Activated T-cell treated with anti-CD3 and anti-CD28 coated beads, Interleukin-2, amount 50 U/mL, for 4 hours (primary cell): ENCODE data around the gene BRF1. TPM values are rescaled to one million over a fixed set of nuclear protein-coding genes. Genes with fewer than 3 reads are reported as not detected.

Experiments used
- ATAC-seq, 2 donors: fragments of 200-7000 bp; cut with Tn5 transposase; one replicate each; pipeline ENCODE4 v1.10.0; 2021
- DNase-seq: peaks from one replicate; pipeline ENCODE4 v3.0.0-alpha.2; 2020
- H3K27me3 Mint-ChIP-seq: one replicate; pipeline ENCODE4 v1.8.0; 2021; ENCODE audit warnings: low read depth, mixed read lengths
- H3K36me3 Mint-ChIP-seq: one replicate; pipeline ENCODE4 v1.8.0; 2022; ENCODE audit warnings: mixed read lengths; ENCODE audit not compliant: insufficient read depth
- H3K4me1 Mint-ChIP-seq: one replicate; pipeline ENCODE4 v1.8.0; 2021; ENCODE audit warnings: low read depth, mixed read lengths
- H3K4me3 Mint-ChIP-seq: one replicate; pipeline ENCODE4 v1.8.0; 2021; ENCODE audit warnings: mild to moderate bottlenecking, moderate library complexity, mixed read lengths
- H3K9me3 Mint-ChIP-seq: one replicate; pipeline ENCODE4 v1.8.0; 2021; ENCODE audit warnings: mixed read lengths
- total RNA-seq, 3 donors: library from RNA; stranded (reverse); gene quantifications; one replicate each; pipeline ENCODE4 v1.2.1, GENCODE V29; 2021

Gene BRF1
- total RNA-seq, 3 donors from 2014 or later, result 33.5 to 36.4 (median 35.4) TPM

DNA sequence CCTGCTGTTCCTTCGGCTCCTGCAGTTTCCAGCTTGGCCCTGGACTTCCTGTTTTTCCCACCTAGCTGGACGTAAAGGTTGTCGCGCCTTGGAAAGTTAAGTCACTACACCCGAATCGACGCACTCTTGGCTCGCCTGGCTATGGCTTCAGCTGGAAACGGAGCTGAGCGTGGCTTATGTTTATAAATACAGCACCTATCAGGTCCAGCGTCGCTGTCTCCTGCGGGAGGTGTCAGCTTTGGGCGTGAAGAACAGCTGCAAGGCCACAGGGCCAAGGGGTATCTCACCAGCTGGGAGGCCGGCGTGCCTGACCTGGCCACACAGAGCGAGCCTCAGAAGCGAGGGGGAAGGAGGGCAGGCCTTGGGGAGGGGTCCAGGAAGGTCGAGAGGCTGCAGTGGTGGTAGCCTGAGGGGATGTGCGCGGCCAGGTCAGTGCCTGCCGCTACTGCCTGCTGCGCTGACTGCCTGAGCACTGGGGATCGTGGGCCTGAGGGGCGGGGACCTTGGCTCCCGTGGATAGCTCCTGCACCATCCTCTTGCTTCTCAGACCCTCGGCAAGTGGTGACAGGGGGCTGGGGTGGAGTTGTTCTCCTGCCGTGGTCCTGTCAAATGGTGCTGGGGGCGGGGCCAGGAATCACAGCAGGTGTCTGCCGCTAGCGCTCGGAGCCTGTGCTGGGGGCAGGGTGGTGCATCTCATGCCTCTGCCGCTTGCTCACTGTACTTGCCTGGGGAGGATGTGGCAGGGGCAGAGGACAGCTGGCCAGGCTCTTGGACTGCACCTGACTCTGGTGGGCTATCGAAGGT, 26.3 kb upstream of the BRF1 start:
- ATAC-seq, result no peak
- no peak overlapping the region for H3K4me3 Mint-ChIP-seq
- DNase-seq, result no peak
- H3K9me3 Mint-ChIP-seq, result no peaks in the 10 kb centered on the region
- H3K27me3 Mint-ChIP-seq, result no peaks in the 10 kb centered on the region
- H3K36me3 Mint-ChIP-seq, result peaks cover 9% of the 10 kb centered on the region
- peaks cover 32% of the 10 kb centered on the region for H3K4me1 Mint-ChIP-seq

DNA sequence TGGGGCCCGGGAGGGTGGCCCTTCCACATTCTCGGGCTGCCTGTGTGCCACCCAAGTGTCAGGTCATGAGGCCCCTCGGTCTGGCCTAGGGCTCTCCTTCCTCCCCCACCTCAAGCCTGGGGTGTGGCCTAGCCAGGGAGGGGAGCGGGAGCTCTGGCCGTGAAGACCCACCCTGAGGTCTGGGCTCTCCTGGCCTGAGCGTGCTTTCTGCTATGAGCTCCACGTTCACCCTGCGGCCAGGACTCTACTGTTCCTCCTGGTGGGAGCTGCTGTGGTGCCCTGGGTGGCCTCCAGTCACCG, 25.7 kb upstream of the BRF1 start:
- ATAC-seq (no peak), DNase-seq (no peak)
- Mint-ChIP-seq H3K4me3 (no peak overlapping the region), H3K9me3 (no peaks in the 10 kb centered on the region), H3K27me3 (no peaks in the 10 kb centered on the region), H3K4me1 (peaks cover 27% of the 10 kb centered on the region), H3K36me3 (peaks cover 9% of the 10 kb centered on the region)

GRCh38 chr14:105325716-105326567, 25.1 kb upstream of the BRF1 start:
- ATAC-seq, result no peak
- Mint-ChIP-seq H3K4me1 (peaks cover 22% of the 10 kb centered on the region), H3K4me3 (no peak overlapping the region), H3K27me3 (no peaks in the 10 kb centered on the region), H3K36me3 (peaks cover 9% of the 10 kb centered on the region), H3K9me3 (no peaks in the 10 kb centered on the region)
- no peak for DNase-seq

DNA sequence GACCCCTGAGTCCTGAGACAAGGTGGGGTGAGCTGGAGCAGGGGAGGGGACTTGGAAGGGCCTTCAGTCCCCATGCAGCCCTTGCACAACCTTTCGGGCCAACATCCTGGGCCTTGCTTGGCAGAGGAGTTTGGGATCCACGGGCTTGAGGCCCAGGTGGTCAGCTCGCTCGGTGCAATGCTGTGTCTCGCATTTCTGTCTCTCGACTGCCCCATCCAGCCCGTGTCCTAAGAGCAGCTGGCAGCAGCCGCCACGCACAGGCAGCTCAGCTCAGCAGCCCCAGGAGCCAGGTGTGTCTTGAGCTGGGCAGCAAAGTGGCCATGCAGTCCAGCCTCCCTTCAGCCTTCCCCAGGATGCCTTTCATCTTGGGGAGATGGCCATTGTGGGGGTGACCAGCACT, 24.5 kb upstream of the BRF1 start:
- H3K36me3 Mint-ChIP-seq, result peaks cover 9% of the 10 kb centered on the region
- H3K9me3 Mint-ChIP-seq, result no peaks in the 10 kb centered on the region
- peaks cover 16% of the 10 kb centered on the region for H3K4me1 Mint-ChIP-seq
- DNase-seq (no peak), ATAC-seq (no peak)
- no peaks in the 10 kb centered on the region for H3K27me3 Mint-ChIP-seq
- H3K4me3 Mint-ChIP-seq, result no peak overlapping the region

- H3K4me1 Mint-ChIP-seq, result peaks cover 14% of the 10 kb centered on the region
- peaks cover 9% of the 10 kb centered on the region for H3K36me3 Mint-ChIP-seq
- no peaks in the 10 kb centered on the region for H3K27me3 Mint-ChIP-seq
- ATAC-seq, result no peak
- no peak for DNase-seq
- H3K9me3 Mint-ChIP-seq, result no peaks in the 10 kb centered on the region
- no peak overlapping the region for H3K4me3 Mint-ChIP-seq
These were observed 24.1 kb upstream of the BRF1 start for GRCh38 chr14:105324871-105325270.

DNA sequence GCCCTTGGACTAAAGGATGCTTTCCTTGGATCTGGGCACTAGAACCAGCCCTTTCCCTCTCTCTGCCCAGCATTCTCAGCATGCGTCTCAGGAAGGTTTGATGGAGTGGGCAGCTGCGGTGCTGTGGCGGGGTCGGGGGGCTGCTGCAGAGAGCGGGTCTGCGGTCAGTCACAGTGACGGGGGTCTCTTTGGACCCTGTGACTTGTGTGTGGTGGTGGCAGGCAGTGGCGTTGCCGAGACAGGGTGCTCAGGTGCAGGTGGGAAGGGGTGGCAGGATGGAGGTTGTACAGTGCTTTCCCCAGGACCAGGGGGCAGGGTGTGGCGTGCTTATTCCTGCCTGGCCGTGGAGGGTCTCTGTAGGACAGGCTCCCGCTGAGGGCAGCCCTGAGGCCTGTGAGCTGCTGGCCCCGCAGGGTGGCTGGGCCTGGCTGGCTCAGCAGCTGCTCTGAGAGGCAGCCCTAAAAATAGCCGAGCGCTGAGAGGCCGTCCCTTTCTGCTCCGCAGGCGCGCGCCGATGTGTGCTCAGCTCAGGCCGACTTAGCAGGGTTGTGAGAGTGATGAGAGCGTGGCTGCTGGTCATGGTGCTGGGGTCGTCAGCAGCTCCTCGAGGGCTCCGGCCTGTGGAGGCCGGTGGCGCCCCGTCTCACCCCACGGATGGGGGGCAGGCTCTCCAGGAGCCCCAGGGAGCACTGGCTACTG, 23.4 kb upstream of the BRF1 start:
- no peak for DNase-seq
- Mint-ChIP-seq H3K36me3 (peaks cover 11% of the 10 kb centered on the region), H3K4me1 (peaks cover 14% of the 10 kb centered on the region), H3K27me3 (no peaks in the 10 kb centered on the region), H3K4me3 (no peak overlapping the region), H3K9me3 (no peaks in the 10 kb centered on the region)
- no peak for ATAC-seq

GRCh38 chr14:105323663-105324062, 22.9 kb upstream of the BRF1 start:
- H3K36me3 Mint-ChIP-seq, result peaks cover 11% of the 10 kb centered on the region

DNA sequence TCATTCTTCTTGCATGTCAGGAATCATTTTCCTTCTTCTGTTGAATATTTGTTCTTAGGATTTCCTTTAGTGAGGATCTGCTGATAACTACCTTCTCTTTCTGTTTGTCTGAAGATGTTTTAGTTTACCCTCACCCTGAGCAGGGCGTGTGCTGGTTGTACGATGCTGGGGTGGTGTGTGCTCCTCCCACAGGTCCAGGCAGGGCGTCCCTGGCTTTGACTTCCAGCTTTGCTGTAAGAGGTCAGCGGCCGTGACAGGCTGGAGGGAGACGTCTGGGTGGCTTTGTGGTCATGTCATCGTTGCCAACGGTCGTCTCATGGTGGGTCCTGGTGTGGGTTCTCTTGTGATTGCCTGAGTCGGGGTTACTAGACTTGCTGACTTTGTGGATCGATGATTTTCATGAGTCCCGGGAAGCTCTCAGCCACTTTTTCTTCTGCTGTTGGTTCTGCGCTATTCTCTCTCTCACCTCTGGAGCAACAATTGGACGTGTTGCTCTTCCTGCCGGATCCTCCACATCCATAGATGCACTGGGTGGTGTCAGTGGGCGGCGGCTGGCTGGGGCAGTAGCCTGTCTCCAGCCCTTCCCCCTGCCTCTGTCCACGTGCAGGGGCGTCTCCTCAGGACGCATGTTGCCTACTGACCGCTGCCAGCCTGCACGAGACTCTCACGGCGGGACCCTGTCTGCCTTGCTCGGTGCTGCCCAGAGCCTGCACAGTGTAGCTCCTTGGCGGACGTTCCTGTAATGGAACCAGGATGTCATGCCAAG, 22.2 kb upstream of the BRF1 start:
- Mint-ChIP-seq H3K4me3 (no peak overlapping the region), H3K4me1 (peaks cover 11% of the 10 kb centered on the region), H3K27me3 (no peaks in the 10 kb centered on the region), H3K9me3 (no peaks in the 10 kb centered on the region), H3K36me3 (peaks cover 11% of the 10 kb centered on the region)
- ATAC-seq (no peak), DNase-seq (no peak)

More at GRCh38 chr14:105323663-105324062, 22.9 kb upstream of the BRF1 start:
- DNase-seq (no peak), ATAC-seq (no peak)
- H3K9me3 Mint-ChIP-seq, result no peaks in the 10 kb centered on the region
- peaks cover 11% of the 10 kb centered on the region for H3K4me1 Mint-ChIP-seq
- no peak overlapping the region for H3K4me3 Mint-ChIP-seq
- no peaks in the 10 kb centered on the region for H3K27me3 Mint-ChIP-seq

- no peak overlapping the region for H3K4me3 Mint-ChIP-seq
- H3K36me3 Mint-ChIP-seq, result peaks cover 4% of the 10 kb centered on the region
- ATAC-seq, result no peak
- no peaks in the 10 kb centered on the region for H3K9me3 Mint-ChIP-seq
- no peak for DNase-seq
- H3K27me3 Mint-ChIP-seq, result no peaks in the 10 kb centered on the region
- peaks cover 21% of the 10 kb centered on the region for H3K4me1 Mint-ChIP-seq
These were observed 16.7 kb upstream of the BRF1 start for GRCh38 chr14:105317546-105317945.

DNA sequence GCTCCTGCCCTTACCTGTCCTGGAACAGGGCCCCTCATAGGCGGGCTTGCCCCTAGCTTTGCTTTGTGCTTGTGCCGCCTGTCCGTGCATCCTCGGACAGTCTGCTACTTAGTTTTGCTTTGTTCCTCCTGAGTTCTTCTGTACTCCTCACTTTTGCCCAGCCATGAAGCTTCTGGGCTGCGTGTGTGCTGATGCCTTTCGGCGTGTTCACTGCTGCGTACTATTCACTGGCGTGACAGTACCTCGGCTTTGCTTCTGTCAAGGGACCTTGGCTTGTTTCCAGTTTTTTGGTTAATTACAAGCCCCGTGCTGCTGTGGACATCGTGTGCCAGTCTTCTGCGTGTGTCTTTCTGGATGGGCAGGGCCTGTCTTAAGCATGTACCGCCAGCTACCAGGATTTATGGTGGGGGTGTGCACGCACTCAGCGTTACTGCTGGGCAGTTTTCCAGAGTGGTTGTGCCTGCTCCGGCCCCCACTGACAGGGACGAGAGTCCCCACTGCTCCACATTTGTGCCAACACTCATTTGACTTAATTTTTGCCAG, 16.2 kb upstream of the BRF1 start:
- peaks cover 20% of the 10 kb centered on the region for H3K4me1 Mint-ChIP-seq
- no peak for DNase-seq
- H3K36me3 Mint-ChIP-seq, result peaks cover 2% of the 10 kb centered on the region
- H3K9me3 Mint-ChIP-seq, result no peaks in the 10 kb centered on the region
- H3K27me3 Mint-ChIP-seq, result no peaks in the 10 kb centered on the region
- peak overlapping the region; percentile 37 for H3K4me3 Mint-ChIP-seq
- ATAC-seq, result no peak

- Mint-ChIP-seq H3K9me3 (no peaks in the 10 kb centered on the region), H3K4me3 (peak overlapping the region; percentile 89), H3K27me3 (no peaks in the 10 kb centered on the region), H3K4me1 (peaks cover 20% of the 10 kb centered on the region), H3K36me3 (peaks cover 2% of the 10 kb centered on the region)
- DNase-seq (no peak), ATAC-seq (no peak)
These were observed 15.8 kb upstream of the BRF1 start for GRCh38 chr14:105316577-105316941.

GRCh38 chr14:105315941-105316576, 15.3 kb upstream of the BRF1 start:
- peaks cover 20% of the 10 kb centered on the region for H3K4me1 Mint-ChIP-seq
- DNase-seq (no peak), ATAC-seq (no peak)
- peak overlapping the region; percentile 89 for H3K4me3 Mint-ChIP-seq
- no peaks in the 10 kb centered on the region for H3K27me3 Mint-ChIP-seq
- H3K36me3 Mint-ChIP-seq, result peaks cover 2% of the 10 kb centered on the region
- no peaks in the 10 kb centered on the region for H3K9me3 Mint-ChIP-seq

- peak; percentile 12 to 26 for ATAC-seq
- peak; percentile 37 for DNase-seq
- Mint-ChIP-seq H3K27me3 (no peaks in the 10 kb centered on the region), H3K4me3 (peak overlapping the region; percentile 89), H3K9me3 (no peaks in the 10 kb centered on the region), H3K36me3 (peaks cover 2% of the 10 kb centered on the region), H3K4me1 (peaks cover 20% of the 10 kb centered on the region)
These were observed 14.5 kb upstream of the BRF1 start for GRCh38 chr14:105315211-105315721.
